Activated CD4-positive, alpha-beta T cell treated with anti-CD3 and anti-CD28 coated beads for 1 hour (primary cell): ENCODE data around the gene ABHD4.
A peak's percentile ranks its signal among the peaks of the same experiment; 100 is the strongest.
"Not testable (repeated sequence)": the region's sequence is repeated elsewhere in the genome, so short reads cannot be mapped to it uniquely, and the experiment has no call there.

Experiments
- DNase-seq: peaks from one replicate; pipeline ENCODE4 v3.0.0-alpha.2; 2020

Gene ABHD4

GRCh38 chr14:22561661-22562579, 36.2 kb upstream of the ABHD4 start:
- peak; percentile 62 for DNase-seq

DNA sequence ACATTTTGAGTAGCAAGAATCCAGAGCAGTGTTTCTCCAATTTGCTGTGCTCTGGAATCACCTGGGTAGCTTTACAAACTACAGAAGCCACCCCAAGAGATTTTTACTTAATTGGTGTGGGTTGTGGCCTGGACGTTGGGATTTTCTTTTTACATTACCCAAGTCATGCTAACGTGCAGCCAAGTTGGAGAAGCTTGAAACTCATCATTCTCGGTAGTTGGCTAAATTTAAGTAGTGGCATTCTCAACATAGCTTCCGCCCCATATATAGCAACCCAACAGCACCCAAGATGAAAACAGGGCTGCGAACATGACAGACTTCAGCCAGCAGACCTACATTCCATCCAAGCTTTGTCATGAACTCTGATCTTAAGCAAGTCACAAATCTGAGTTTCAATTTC, 34.1 kb upstream of the ABHD4 start:
- no peak for DNase-seq

DNA sequence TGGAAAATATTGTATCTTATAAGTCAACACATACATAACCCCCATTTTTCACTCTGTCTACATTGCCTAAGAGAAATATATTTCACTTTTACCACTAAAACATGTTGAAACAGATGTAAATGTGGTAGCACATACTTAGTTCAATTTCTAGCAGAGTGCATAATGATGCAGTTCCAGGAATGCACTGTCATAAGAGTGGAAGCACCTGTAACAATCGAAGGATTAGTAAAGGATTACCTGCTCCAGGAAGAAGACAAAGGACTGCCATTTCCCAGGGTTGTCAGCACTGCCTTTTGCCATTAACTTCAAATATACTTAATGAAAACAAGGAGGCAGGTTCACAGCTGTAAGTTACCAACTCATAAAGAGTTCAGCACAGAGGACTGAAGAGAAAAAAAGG, 33.6 kb upstream of the ABHD4 start:
- DNase-seq = no peak

DNA sequence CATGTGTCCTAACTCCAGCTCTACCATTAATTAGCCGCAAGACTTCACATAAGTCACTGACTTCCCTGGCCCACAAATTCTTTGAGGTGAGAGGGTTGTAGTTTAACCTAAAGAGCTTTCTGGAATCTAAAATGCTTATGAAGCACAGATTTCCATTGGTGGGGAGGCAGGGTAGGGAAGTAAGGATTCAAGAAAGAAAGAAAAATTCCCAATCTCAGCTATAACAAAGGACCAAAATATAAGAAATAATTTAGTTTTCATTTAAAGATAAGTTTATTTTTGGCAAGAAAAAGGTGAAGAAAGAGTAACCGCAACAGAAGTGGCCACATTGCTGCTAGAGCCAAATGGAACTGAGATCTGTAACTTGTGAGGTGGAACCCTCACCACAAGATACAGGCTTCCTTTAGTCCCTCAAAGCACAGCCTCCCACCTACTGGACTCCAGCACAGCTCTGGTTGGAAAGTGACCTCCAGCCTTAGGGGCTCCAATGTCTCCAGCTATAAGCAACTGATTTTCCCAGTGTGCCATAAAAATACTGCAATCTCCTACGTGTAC, 32.6 kb upstream of the ABHD4 start:
- DNase-seq = no peak

DNA sequence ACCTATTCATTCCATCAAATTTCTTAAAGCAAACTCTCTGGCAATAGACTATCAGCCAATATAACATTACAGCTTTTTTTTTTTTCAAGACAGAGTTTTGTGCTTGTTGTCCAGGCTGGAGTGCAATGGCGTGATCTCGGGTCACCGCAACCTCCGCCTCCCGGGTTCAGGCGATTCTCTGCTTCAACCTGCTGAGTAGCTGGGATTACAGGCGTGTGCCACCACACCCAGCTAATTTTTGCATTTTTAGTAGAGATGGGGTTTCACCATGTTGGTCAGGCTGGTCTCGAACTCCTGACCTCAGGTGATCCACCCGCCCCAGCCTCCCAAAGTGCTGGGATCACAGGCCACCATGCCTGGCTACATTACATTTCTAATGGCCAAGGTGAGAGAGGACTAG, 31.8 kb upstream of the ABHD4 start:
- DNase-seq = not testable (repeated sequence)

GRCh38 chr14:22566845-22567244, 31.3 kb upstream of the ABHD4 start:
- DNase-seq = no peak

DNA sequence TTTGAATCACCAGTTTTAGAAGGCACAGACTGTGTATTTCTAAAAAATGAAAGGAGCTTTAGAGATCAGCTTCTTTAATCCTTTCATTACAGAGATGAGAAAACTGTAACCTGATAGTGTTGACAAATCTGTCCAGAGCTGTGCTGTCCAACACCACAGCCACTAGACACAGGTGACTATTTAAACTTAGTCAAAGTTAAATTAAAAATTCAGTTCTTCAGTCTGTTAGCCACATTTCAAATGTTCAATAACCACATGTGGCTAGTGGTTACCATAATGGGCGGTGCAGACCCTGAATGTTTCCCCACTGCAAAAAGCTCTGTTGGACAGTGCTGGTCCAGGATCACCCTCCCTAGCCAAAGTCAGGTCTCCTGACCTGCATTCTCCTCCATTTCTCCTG, 30.7 kb upstream of the ABHD4 start:
- DNase-seq = no peak

- DNase-seq = no peak
Observed at GRCh38 chr14:22569106-22569736, 28.9 kb upstream of the ABHD4 start.

DNA sequence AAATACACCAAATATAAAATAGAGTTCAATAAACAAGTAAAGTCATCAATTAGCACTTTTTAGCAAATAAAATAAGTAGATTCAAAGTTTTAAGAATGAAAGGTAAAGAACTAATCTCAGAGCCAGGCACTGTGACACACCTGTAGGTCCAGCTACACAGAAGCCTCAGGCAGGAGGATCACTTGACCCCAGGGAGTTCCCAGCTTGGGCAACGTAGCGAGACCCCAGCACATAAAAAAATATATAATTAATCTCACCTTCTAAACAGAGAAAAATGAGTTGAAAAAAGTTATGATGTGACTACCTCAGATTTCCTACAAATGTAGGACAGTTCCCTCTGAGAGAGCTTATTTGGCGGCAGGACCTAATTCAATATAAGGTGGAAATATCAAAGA, 28.4 kb upstream of the ABHD4 start:
- DNase-seq = no peak

GRCh38 chr14:22570132-22570949, 27.8 kb upstream of the ABHD4 start:
- DNase-seq = peak; percentile 74

DNA sequence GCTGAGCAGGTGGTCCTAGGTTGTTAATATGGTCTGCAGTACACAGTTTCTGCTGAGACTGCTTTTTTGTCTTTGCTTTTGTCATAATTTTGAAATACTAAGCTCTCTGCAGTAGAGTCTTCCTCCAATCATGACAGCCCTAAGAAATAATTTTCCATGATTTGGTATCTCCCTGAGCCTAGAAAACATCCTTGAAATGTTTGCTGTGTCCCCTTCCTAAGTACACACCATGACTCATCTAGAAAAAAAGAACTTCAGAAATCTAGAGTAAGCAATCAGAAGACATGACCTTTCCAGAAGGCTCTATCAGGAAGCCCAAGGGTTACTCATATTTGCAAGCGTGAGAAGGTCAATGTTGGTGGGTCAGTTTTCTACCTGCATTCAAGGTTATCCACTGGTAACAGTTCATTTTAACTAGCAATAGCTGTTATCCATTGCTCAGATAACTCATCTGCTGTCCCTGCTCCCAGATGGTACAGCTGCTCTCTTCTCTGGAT, 25.5 kb upstream of the ABHD4 start:
- DNase-seq = no peak

DNA sequence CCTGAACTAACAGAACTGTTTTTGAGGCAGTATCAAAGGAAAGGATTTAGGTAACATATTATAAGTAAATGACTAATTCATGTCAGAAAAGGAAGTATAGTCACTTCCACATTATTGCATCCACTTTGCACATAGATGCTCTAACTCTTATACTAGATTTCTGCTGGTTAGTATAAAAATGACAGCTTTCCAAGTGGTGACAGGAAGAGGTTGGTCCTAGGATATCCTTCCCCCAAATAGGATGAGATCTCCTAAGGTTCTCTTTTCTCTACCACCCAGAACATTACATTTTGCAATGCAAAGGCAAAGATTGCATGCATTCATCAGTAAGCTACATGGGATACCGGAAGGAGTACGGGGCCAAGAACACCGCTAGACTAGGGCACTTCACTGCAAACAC, 24.3 kb upstream of the ABHD4 start:
- no peak for DNase-seq

- no peak for DNase-seq
Observed at GRCh38 chr14:22577334-22577908, 20.7 kb upstream of the ABHD4 start.

GRCh38 chr14:22579236-22579635, 18.9 kb upstream of the ABHD4 start:
- DNase-seq = no peak

DNA sequence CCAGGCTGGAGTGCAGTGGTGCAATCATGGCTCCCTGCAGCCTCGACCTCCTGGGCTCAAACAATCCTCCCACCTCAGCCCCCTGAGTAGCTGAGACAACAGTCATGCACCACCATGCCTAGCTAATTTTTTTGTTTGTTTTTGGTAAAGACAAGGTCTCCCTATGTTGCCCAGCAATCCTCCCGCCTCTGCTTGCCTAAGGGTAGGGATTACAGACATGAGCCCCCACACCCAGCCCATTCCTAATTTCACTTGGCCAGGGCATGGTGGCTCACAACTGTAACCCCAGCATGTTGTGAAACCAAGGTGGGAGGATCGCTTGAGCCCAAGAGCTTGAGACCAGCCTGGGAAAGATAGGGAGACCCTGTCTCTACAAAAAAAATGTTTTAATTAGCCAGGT, 18.2 kb upstream of the ABHD4 start:
- DNase-seq = no peak

DNA sequence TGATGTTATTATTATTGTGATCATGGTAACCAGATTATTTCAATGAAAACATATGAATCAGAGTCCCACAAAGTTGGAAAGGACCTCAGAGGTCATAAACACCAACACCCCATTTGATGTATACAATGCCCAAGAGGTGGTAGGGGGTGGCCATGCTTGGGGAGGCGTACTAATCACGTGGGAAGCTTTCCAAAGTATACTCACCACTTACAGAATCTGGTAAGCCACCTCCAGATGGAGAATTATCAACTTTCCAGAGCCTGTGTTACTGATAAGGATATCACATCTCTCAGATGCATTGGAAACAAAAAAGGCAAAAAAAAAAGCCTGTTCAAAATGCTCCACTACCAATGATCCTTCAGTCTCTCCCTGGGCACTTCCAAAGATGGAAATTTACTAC, 17.5 kb upstream of the ABHD4 start:
- no peak for DNase-seq

DNA sequence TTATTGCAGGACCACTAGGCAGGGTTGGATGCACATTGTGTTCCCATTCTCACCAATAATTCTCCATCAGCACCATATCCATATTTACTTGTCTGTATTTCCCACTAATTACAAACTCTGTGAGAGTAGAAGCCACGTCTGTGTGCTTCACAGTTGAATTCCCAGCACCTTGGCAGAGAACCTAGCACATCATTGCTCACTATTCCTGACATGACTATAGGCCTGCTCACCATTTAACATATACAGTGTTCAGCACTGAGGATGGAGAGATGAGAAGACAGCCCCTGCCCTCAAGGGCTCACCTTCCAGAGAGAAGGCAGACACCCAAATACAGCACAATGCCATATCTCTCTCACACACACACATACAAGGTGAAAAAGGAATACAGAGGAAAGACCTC, 14.1 kb upstream of the ABHD4 start:
- DNase-seq = no peak

DNA sequence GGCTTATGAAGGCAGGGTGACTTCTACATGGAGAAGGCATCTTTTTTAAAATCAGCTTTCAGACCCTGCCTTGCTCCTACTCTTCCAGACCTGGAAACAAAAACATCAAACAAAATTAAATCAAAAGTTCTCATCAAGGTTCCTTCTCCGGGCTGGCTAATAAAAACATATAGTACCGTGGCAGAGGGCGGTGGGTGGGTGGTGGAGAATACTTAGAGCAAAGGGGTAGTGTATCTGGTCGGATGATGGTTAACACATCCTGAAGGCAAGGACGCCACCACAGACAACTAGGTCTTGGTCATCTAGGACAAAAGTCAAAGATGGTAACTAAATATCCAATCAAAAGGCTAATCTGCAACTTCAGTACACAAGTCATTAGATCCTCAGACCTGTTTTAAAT, 10.9 kb upstream of the ABHD4 start:
- DNase-seq = no peak

DNA sequence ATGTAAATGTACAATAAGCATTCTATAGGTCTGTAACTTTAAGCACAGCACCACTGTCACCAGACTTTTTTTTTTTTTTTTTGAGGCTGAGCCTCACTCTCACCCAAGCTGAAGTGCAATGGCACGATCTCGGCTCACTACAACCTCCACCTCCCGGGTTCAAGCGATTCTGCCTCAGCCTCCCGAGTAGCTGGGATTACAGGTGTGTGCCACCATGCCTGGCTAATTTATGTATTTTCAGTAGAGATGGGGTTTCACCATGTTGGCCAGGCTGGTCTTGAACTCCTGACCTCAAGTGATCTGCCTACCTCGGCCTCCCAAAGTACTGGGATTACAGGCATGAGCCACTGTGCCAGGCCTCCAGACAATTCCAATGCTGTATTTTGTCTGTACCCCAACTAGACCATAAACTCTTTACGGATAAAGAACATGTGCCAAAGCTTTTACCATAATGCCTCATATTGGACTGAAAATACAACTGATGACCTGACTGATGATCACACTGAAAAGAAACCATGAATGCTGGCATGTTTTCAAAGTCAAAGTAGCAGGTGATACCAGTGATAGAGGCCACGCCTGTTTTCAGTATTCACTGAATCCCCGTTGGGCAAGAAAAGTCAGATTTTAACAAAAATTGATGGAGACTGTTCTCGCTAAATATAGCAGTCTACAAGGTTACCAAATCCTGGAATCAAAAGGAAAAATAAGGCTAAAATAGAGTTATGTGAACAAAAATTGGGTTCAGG, 10.2 kb upstream of the ABHD4 start:
- DNase-seq = not testable (repeated sequence)

GRCh38 chr14:22588526-22589095, 9.5 kb upstream of the ABHD4 start:
- no peak for DNase-seq

GRCh38 chr14:22589096-22589839, 8.8 kb upstream of the ABHD4 start, which contains the start of gene DAD1:
DAD1 (minus strand) TSS chr14:22589224; CDS start chr14:22589157, 67 bp downstream.
- peak; percentile 100 for DNase-seq
